NCI-H2227 treated with DMSO at 0.1 percent for 48 hours (cell line): ENCODE results near the gene FLAD1.

ENCODE experiments used
- DNase-seq: peaks from one replicate; lab custom pipeline; 2025; lab: John Stamatoyannopoulos, UW

Gene FLAD1

DNA sequence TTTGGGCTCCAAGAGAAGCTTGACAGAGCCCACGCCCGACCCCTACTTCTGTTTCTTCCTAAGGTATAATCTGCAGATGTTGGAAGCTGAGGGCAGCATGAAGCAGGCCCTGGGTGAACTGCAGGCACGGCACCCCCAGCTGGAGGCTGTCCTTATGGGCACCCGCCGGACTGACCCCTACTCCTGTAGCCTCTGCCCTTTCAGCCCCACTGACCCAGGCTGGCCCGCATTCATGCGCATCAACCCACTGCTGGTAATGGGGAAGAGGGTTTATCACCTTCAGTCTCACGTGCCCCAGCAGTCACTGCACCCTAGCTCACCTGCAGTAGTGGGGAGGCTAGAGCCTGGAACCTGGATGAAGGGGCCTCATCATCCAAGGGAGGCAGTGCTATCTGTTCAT is 7.1 kb downstream of the FLAD1 start:
- DNase-seq, result no peak

DNA sequence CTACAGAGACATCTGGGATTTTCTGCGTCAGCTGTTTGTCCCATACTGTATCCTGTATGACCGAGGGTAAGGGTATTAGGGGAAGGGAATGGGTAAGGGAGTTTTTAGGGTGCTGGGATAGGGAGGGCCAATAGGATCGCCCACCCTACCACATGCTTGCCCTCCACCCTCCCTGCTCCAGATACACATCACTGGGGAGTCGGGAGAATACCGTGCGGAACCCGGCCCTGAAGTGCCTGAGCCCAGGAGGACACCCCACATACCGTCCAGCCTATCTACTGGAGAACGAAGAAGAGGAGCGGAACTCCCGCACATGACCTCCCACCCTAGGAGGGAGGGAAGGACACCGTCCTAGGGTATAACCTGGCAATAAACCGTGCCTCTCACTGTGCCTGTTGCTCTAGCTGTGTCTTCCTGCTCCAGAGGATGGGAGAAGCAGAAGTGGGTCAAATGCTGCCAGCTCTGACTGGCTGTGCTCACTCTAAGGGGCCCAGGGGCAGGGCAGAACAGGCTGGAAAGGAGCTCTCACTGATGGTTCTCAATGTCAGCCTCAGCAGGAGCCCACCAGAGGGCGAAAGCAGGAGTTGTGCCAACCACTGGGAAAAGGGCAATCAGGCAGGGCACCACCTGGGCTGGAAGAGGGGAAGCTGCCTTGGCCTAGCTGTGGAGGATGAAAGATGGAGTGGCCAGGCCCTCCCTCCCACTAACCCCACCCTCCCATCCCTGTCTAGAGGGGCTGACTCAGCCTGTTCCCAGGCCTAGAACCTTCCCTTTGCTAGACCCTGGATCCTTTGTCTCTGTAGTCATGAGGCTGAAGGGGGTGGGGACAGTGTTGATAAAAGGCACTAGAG is 9.8 kb downstream of the FLAD1 start:
- no peak for DNase-seq

DNA sequence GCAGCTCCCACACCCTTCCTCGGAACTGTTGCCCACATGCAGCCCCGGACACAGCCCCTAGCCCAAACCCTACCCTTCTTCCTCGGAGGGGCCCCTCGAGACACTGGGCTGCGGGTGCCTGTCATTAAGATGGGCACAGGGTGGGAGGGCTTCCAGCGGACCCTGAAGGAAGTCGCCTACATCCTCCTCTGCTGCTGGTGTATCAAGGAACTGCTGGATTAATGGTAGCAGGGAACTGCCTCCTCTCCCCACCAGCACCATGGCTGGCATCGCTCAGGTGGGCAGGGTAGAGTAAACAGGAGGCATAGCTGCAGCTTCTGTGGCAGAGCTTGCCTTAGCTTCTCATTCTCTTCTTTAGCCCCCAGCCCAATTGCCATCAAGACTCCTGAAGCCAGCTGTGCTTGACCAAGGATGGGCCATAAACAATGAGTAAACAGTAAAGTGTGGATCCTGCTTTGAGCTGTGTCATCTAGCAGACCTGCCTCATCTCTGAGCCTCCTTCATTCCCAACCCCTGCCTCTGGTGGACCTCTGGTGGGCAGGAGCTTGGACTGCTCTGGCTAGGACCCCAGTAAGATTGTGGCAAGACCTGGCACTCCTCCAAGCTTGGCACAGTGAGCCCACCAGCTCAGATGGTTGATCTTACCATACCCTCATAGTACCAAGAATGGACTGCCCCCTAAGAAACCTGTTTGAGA is 10.6 kb downstream of the FLAD1 start, which contains the start of gene LENEP:
Gene LENEP, plus strand, starts transcription at position 15 of the 697 bp plus-strand sequence. Its CDS starts 22 bp downstream, at position 37.
- no peak for DNase-seq

DNA sequence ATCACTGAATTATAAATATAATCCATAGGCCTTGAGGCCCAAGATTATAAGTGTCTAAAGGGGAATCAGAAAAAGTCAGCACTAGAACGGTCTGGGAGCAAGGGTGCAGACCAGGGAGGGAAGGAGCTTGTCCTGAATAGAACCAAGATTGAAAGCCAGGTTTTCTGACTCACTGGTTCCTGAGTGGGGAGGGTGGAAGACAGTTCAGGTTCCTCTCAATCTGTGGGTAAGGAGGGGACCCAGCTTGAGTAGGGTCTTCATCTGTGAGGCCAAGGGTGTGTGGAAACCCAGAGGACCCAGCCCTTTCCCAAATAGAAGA is 11.1 kb downstream of the FLAD1 start:
- no peak for DNase-seq

DNA sequence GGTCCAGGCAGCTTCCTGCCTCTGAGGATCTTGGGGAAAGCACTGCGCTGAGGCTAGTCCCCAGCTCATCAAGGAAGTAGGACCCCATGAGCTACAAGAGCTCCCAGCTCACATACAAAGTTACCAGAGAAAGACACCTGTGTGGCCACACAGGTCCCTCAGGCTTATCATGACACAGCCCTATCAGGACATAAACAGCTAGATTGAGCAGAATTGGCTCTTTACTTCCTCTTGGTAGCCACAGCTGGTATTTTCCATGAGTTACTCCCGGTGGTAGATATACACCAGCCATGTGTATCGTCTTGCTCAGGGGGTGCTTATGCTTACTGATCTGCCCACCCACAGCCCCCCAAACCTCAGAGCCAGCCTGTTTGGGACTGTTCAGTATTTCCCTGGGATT is 11.4 kb downstream of the FLAD1 start:
- no peak for DNase-seq

DNA sequence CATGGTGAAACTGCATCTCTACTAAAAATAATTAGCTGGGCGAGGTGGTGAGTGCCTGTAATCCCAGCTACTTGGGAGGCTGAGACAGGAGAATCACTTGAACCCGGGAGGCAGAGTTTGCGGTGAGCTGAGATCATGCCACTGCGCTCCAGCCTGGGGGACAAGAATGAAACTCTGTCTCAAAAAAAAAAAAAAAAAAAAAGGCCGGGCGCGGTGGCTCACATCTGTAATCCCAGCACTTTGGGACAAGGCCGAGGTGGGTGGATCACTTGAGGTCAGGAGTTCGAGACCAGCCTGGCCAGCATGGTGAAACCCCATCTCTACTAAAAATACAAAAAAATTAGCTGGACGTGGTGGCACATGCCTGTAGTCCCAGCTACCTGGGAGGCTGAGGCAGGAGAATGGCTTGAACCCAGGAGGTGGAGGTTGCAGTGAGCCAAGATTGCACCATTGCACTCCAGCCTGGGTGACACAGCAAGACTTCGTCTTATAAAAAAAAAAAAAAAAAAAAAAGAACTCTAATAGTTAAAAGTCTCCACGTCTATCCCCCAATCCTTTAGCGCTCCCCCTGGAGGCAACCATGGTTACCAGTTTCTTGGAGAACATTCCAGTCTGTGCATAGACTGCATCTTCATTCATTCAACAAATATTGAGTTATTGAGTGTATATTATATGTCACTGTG is 12.3 kb downstream of the FLAD1 start:
- peak; percentile 17 for DNase-seq

DNA sequence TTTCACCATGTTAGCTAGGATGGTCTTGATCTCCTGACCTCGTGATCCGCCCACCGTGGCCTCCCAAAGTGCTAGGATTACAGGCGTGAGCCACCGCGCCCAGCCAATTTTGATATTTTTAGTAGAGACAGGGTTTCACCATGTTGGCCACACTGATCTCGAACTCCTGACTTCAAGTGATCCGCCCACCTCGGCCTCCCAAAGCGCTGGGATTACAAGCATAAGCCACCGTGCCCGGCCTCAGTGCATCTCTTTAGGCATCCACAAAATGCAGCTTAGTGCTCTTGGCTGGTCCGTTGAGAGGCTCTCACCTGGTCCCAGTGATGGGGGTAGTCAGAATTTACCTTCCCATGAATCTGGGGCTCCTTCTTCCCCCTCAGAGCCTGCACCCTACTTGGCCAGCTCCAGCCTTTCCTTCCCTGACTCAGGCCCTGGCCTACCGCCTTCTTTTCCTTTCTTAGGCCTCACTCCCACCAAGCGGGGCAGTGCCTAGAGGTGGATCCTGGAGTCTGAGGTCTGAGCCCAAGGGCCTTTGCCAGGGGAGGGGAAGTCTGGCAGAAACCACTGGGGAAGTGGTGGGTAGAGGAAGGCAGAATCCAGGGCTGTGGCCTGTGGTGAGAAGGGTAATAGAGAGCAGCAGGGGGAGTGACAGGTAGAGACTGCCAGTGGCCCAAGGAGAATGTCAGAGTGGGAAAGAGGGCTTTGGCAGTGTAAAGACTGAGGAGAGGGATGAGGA is 14.0 kb downstream of the FLAD1 start:
- no peak for DNase-seq

DNA sequence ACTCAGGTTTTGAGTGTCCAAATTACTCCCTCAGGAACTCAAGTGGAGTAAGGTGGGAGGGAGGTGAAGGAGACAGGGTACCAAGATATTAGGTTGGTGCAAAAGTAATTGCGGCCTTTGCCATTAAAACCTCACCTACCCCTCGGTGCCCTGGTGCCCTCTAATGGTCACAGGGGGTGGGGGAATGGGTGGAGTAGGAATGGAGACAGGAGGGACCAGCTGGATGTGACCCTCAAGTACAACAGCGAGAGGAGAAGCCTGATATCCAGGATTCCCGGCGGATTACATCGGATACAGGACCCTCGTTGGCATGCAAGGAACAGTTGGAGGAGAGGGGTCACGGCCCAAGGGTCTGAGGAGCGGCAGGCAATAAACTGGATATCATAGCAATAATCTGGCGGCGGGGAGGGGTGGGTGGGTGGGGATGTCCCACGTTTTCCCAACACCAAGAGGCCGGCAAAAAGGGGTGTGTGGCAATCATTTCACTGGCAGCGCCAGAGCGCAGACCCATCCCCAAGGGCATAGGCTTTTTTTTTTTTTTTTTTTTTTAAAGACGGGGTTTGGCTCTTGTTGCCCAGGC is 15.1 kb downstream of the FLAD1 start:
- no peak for DNase-seq

DNA sequence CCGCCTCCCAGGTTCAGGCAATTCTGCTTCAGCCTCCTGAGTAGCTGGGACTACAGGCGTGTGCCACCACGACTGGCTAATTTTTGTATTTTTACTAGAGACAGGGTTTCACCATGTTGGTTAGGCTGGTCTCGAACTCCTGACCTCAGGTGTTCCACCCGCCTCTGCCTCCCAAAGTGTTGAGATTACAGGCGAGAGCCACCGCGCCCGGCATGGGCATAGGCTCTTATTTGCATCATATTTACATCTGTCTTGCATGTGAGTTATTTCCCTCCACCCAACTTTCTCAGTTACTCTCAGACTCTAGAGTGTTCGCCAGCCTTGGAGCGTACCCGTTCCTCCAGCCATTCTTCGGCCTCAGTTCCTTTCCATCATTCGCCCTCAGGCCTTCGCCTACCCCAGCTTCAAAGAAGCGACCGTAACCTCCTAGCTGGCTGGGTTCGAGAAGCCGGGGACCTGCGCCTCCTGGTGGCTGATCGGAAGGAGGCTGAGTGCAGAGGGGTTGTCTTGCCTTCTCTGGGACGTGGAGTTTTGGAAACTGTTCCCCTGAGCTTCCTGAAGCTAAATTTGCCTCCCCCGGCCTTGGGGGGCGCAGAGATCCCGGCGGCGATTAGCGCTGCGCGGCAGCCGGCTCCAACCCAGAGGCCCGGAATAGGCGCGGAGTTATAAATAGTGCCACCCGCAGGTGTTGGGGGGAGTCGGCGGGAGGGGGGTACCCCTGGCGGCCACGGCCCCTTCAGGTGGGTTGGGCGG is 15.8 kb downstream of the FLAD1 start:
- peak; percentile 48 for DNase-seq

DNA sequence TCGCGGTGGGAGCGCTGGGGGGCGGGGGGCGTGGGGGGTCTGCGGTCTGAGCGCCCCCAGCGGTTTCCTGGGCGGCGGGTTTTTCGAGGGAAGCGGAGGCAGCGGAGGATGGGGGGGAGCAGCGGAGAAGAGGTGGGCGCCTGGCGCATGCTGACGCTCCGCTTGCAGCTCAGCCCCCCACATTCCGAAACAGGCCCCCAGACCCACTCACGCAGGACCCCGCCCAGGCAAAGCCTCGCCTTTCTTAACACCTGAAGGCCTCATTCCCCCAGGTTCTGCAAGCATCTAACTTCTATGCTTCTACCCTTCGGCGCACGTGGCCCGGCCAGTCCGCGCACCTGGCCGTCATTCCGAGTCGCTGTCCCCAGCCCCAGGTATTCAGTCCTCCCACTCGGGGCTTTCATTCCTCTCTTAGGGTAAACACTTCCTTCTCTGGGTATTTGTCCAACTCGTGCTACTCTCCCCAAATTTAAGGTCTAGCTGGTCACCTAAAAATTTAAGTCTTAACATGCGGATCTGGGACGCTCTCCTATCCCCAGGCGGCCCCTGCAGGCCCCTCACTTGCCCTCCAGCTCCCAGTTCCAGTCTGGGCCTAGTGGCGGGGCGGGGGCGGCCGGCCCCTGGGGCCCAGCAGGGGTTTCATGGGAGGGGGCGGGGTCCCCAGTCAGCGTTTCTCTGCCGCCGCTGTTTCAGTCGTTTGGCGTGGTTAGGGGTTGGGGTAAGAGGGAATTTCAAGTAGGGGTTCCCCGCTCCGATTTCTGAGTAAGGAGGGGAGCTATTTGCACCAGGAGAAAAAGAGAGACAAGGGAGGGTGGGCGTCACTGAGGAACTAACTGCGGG is 16.6 kb downstream of the FLAD1 start:
- peak; percentile 71 for DNase-seq

DNA sequence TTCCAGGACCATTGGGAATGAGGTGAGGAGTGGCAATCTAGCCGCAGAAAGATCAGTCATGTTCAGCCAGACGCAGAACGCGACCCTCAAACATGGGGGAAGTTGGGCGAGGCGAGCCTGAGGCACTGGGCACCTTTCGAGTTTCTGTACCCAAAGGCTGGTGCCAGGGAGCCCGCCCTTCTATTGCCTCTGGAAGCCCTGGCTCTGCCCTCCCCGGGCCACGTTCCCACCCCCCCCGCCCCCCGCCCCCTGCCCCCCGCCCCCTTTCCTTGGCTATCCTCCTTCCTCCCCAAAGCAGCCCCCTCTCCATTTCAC is 17.2 kb downstream of the FLAD1 start:
- no peak for DNase-seq

DNA sequence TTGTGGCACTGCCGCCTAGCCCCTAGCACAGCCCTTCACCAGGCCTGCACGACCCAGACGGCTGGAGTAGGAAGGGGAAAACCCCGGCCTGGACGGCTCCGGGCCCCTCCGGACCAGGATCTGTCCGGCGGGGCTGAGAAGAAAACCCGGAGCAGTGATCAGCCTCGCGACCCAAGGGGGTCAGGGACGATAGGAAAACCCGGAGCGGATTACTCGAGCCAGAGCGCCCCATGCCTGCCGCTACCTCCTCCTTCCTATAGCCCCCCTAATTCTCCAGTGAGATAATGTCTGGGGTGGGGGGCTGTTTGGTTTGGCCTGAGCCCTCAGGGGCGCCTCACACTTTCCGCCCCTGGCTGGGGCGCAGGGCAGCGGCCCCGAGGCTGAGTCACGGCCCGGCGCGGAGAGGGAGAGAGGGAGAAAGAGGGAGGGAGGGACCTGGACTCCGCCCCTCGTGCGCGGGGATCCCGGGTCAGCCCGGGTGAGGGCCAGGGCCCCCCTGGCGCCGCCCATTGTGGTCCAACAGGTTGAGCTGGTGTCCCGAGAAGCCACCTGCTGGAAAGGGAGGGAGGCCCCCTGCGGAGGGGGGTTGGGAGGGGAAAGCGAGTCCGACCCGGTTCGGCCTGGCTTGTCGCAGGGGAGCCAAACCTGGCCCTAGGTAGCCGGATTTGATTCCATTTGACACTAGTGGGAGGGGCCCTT is 17.7 kb downstream of the FLAD1 start:
- DNase-seq, result peak; percentile 83

DNA sequence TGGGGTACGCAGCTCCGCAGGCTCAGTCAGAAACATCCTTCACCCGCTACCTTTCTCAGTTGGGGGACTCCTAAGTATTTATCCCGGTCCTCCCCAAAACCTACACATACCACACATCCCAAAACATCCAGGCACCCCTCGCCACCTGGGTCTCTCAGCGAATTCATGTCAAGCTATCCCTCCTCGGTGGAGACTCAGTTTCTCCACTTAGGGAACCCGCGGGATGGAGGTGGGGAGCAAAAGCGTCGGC is 18.2 kb downstream of the FLAD1 start:
- DNase-seq, result peak; percentile 66

DNA sequence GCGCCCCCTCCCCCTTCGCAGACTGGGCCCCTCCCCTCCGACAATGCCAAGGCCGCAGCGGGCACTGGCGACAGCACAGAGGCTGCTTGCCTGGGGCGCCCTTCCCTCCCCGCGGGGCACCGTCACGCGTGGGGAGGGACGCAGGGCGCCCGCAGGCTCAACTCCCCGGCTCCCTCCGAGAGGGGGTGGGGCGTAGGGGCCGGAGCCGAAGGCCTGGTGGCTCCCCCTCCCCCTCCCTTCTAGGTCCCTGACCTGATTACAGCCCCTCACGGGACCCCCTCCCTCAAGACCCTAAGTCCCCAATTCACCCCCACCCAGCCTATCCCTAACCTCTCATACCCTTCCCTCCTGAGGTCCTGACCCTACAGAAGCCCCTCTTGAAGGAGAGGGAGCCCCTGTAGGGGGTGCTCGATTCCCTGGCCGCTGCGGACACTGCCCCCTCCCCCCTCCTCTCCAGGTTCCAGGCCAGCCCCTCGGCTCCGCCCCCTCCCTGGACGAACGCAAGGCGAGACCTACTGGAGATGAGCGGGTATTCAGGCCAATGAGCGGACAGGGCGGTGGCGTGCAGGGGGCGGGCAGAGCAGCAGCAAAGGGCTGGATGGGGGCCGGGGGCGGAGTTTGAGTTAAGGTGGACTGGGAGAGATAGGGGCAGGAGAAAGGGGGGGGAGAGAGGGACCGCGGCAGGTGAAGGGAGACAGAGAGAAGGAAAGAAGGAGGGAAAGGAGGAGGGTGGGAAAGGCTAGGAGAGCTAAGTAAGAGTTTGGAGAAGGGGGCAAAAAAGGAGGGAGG is 18.7 kb downstream of the FLAD1 start:
- peak; percentile 99 for DNase-seq

DNA sequence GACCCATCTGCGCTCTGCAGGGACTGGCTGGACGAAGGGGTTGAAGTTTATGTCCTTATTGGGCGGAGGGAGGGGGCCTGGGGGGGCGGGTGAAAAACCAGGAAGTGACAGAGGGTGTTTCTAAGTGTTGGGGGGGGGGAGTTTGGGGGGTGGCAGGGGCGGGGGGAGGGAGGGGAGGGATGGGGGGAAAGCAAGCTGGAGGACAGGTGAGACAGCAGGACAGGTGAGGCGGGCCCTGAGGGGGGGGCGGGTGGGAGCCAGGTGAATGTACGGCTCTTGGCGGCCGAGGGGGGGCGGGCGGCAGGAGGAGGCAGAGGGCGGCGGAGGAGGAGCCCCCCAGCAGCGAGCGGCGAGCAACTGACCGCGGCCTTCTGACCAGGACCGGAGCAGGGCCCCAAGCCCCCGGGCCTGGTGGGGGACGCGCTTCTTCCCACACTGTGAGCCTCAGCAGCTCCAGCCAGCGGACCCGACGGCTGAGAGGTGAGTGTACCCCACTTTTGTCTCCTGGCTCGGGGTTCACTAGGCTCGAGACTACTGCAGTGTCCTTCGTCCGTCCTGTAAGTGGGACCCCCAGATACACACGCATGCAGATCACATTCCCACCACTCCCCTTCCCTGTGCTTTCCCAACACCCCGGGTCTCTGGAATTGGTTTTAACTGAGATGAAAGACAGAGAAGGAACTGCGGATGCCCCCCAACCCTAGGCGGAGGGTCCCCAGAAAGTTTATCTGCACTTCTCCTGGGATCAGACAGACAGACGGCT is 19.5 kb downstream of the FLAD1 start, which contains the start of gene ZBTB7B:
Gene ZBTB7B, plus strand, starts transcription at position 339 of the 763 bp plus-strand sequence. CDS start 11,859 bp downstream, outside the sequence.
- no peak for DNase-seq

DNA sequence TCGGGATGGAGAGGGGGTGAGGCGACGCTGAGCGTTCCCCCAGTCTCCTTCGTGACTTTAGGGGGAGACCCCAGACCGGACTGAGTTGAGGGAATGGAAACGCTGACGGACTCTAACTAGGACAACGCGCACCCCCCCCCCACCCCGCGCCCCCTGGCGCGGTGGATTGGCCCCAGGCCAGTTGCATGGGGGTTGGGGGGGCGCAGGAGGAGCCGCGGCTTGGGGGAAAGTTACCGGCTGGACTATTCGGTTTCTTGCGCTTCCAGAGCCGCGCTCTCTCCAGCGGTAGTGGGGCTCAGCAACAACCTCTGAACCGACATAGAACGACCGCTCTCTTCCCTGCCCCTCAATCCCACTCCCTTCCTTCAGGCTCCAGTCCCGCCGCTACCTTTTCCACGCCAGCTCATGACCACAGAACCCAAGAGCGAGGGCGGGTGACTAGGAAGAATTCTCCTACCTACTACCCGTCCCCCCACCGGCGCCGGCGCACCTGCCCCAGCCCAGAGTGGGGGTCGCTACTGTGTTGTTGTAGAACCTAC is 20.2 kb downstream of the FLAD1 start:
- DNase-seq, result no peak

DNA sequence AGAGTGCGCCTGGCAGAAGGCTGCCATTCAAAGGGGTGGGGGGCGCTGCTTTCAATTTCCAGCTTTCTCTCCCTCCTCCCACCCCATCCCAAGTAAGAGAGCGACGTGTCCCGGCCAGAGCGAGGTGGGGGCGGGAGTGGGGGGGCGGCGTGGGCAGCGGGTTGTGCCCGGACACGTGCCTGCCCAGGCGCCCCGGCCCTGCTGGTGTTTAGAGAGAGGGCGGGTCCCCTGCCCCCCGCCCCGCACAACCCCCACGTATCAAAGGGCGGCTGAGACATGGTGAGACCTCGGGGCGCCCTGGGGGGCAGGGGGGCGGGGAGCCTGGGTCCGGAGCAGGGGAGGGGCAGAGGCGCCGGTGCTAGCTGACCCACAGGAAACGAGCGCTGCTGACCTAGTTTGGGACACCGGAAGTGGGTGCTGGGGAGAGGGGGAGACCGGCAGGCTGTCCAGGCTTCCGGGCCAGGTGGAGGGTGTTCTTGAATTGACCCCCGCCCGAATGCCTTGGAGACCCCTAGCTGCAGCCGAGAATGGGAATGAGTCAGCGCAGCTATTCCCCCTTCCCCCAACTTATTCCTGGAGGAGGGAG is 20.7 kb downstream of the FLAD1 start:
- DNase-seq, result no peak
